CD4-positive, alpha-beta memory T cell (primary cell): ENCODE measurements around the gene LGALS9. TPM values are rescaled to one million over a fixed set of nuclear protein-coding genes. Genes with fewer than 3 reads are reported as not detected.

ENCODE experiments used
- CTCF ChIA-PET: fragments of 350-600 bp; sonication (Branson Sonifier 250); formaldehyde crosslinking; loops from one replicate; lab custom pipeline; 2021; ENCODE audit warnings: inconsistent platforms; ENCODE audit not compliant: partially characterized antibody; lab: Charles Lee
- POLR2A ChIA-PET: fragments of 350-600 bp; sonication (Branson Sonifier 250); formaldehyde crosslinking; loops from one replicate; lab custom pipeline; 2021; ENCODE audit not compliant: partially characterized antibody; lab: Charles Lee
- DNase-seq, 5 donors: peaks; one replicate each; pipeline versions ENCODE4 v3.0.0 to v3.0.0-alpha.2; 2020 to 2022; ENCODE audit warnings: mixed read lengths in 1 of 5
- H3K27ac ChIP-seq: one replicate; pipeline ENCODE4 v1.7.0; 2013; ENCODE audit warnings: low read depth, low read length
- H3K27me3 ChIP-seq: 2 replicates; pipeline ENCODE4 v1.7.0; 2013; ENCODE audit warnings: mild to moderate bottlenecking, low read length, moderate library complexity; ENCODE audit not compliant: insufficient read depth
- H3K36me3 ChIP-seq: 2 replicates; pipeline ENCODE4 v1.7.0; 2013; ENCODE audit warnings: mild to moderate bottlenecking, low read length, moderate library complexity; ENCODE audit not compliant: insufficient read depth
- H3K4me1 ChIP-seq: 2 replicates; pipeline ENCODE4 v1.7.0; 2013; ENCODE audit warnings: mild to moderate bottlenecking, low read length, moderate library complexity; ENCODE audit not compliant: insufficient read depth
- H3K4me3 ChIP-seq, 2 donors: one replicate each; pipeline ENCODE4 v1.7.0; 2013; ENCODE audit warnings: low read length in 2 of 2, mild to moderate bottlenecking in 1 of 2
- H3K9me3 ChIP-seq, 2 donors: one replicate each; pipeline ENCODE4 v1.7.0; 2013; ENCODE audit warnings: low read length in 2 of 2, control low read depth in 1 of 2; ENCODE audit not compliant: control insufficient read depth in 1 of 2
- H3K27ac Mint-ChIP-seq, 7 donors: one replicate each; pipeline ENCODE4 v1.8.0; 2020 to 2021; ENCODE audit warnings: mixed read lengths in 7 of 7, mild to moderate bottlenecking in 6 of 7, inconsistent platforms in 3 of 7, moderate library complexity in 3 of 7
- H3K27me3 Mint-ChIP-seq, 2 donors: one replicate each; pipeline ENCODE4 v1.8.0; 2020 to 2021; ENCODE audit warnings: mixed read lengths in 2 of 2
- H3K36me3 Mint-ChIP-seq, 2 donors: one replicate each; pipeline ENCODE4 v1.8.0; 2020 to 2021; ENCODE audit warnings: mixed read lengths in 2 of 2, inconsistent platforms in 1 of 2, mild to moderate bottlenecking in 1 of 2
- H3K4me1 Mint-ChIP-seq, 4 donors: one replicate each; pipeline ENCODE4 v1.8.0; 2020 to 2021; ENCODE audit warnings: mixed read lengths in 4 of 4, mild to moderate bottlenecking in 1 of 4
- H3K4me3 Mint-ChIP-seq, 8 donors: one replicate each; pipeline ENCODE4 v1.8.0; 2020 to 2021; ENCODE audit warnings: mixed read lengths in 8 of 8, mild to moderate bottlenecking in 7 of 8, moderate library complexity in 6 of 8, inconsistent platforms in 3 of 8
- H3K9me3 Mint-ChIP-seq, 8 donors: one replicate each; pipeline ENCODE4 v1.8.0; 2020 to 2021; ENCODE audit warnings: mixed read lengths in 8 of 8, mild to moderate bottlenecking in 5 of 8, inconsistent platforms in 3 of 8, moderate library complexity in 1 of 8
- intact Hi-C: fragments of 100-400 bp; cut with micrococcal nuclease; formaldehyde crosslinking; loops from one replicate; pipeline ENCODE4 v1.15.1; 2023
- polyA plus RNA-seq, 2 donors: library from polyadenylated mRNA; unstranded; fragments of 300-500 nt; fragmentation: Illumina TruSeq; gene quantifications; one replicate each; pipeline ENCODE4 v1.2.3, GENCODE V29; 2021
- total RNA-seq, 2 experiments: library from RNA; stranded (reverse); gene quantifications; one replicate each; pipeline ENCODE4 v1.2.3, GENCODE V29; 2021

The LGALS9 gene
- total and polyA plus RNA-seq, 4 experiments from 2014 or later = 19.9 to 33.2 (median 24.4) TPM

- no peaks in the 10 kb centered on the region for H3K36me3 ChIP-seq
- Mint-ChIP-seq H3K27ac (peak overlapping the region in 1 of 7 donors; percentile 24), H3K36me3 (no peaks in the 10 kb centered on the region), H3K27me3 (peaks cover 1% of the 10 kb centered on the region in 2 donors), H3K4me3 (no peak overlapping the region), H3K9me3 (no peaks in the 10 kb centered on the region), H3K4me1 (no peaks in the 10 kb centered on the region)
- no peaks in the 10 kb centered on the region for H3K9me3 ChIP-seq
- intact Hi-C loops = no loop called here
- ChIA-PET POLR2A (interaction anchor here (1.1 kb wide), 1 partner anchor 36 kb away, joined by 3 read pairs; the partner anchor contains the start of gene LGALS9), CTCF (interaction anchor here (4.5 kb wide), 1 partner anchor 14 kb away, joined by 48 read pairs; no protein-coding TSS in a partner anchor)
- no peak overlapping the region for H3K27ac ChIP-seq
- no peak overlapping the region for H3K4me3 ChIP-seq
- no peaks in the 10 kb centered on the region for H3K4me1 ChIP-seq
- H3K27me3 ChIP-seq = no peaks in the 10 kb centered on the region
- no peak for DNase-seq
Measured at GRCh38 chr17:27666831-27667560, 36.0 kb downstream of the LGALS9 start.

- no peaks in the 10 kb centered on the region for H3K36me3 Mint-ChIP-seq
- DNase-seq = no peak
- H3K27ac Mint-ChIP-seq = no peak overlapping the region
- H3K9me3 ChIP-seq = no peaks in the 10 kb centered on the region
- CTCF ChIA-PET = interaction anchor here (1.0 kb wide), 1 partner anchor 13 kb away, joined by 3 read pairs; no protein-coding TSS in a partner anchor
- no peaks in the 10 kb centered on the region for H3K4me1 ChIP-seq
- H3K4me3 Mint-ChIP-seq = no peak overlapping the region
- no peaks in the 10 kb centered on the region for H3K4me1 Mint-ChIP-seq
- no peaks in the 10 kb centered on the region for H3K36me3 ChIP-seq
- H3K9me3 Mint-ChIP-seq = no peaks in the 10 kb centered on the region
- no peaks in the 10 kb centered on the region for H3K27me3 ChIP-seq
- H3K4me3 ChIP-seq = no peak overlapping the region
- H3K27ac ChIP-seq = no peak overlapping the region
- peaks cover 1% of the 10 kb centered on the region in 2 donors for H3K27me3 Mint-ChIP-seq
- POLR2A ChIA-PET = no interaction called here
- intact Hi-C loops = no loop called here
Measured at GRCh38 chr17:27667656-27668487, 36.9 kb downstream of the LGALS9 start.

GRCh38 chr17:27668488-27668823 lies 37.5 kb downstream of the LGALS9 start:
- Mint-ChIP-seq H3K36me3 (no peaks in the 10 kb centered on the region), H3K4me1 (no peaks in the 10 kb centered on the region), H3K27ac (no peak overlapping the region), H3K4me3 (no peak overlapping the region), H3K9me3 (no peaks in the 10 kb centered on the region), H3K27me3 (peaks cover 1% of the 10 kb centered on the region in 2 donors)
- Histone ChIP-seq H3K9me3 (no peaks in the 10 kb centered on the region), H3K36me3 (no peaks in the 10 kb centered on the region), H3K27me3 (no peaks in the 10 kb centered on the region), H3K4me3 (no peak overlapping the region), H3K27ac (no peak overlapping the region), H3K4me1 (no peaks in the 10 kb centered on the region)
- intact Hi-C loops = no loop called here
- ChIA-PET CTCF (interaction anchor here (1.0 kb wide), 1 partner anchor 14 kb away, joined by 3 read pairs; no protein-coding TSS in a partner anchor), POLR2A (no interaction called here)
- no peak for DNase-seq

DNA sequence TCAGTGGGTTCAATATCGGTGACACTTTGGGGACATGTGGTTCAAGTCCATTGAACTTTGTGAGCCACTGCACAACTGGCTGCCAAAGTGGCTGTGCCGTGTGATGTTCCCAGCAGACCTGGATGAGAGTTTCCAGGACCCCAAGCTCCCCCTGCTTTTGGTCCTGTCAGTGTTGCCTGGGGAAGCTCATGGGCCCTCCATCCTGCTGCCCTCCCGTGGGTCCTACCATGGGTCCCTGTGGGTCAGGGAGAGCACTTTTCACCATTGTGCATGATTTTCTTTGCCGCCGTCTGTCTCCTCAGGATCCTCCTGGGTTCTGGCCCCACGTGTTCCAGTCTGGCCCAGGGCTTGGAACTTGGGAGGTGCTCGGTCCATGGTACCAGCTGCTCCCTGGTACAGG lies 38.1 kb downstream of the LGALS9 start:
- Histone ChIP-seq H3K4me1 (no peaks in the 10 kb centered on the region), H3K27ac (no peak overlapping the region), H3K4me3 (no peak overlapping the region), H3K27me3 (no peaks in the 10 kb centered on the region), H3K36me3 (no peaks in the 10 kb centered on the region), H3K9me3 (no peaks in the 10 kb centered on the region)
- H3K4me3 Mint-ChIP-seq = no peak overlapping the region
- H3K9me3 Mint-ChIP-seq = no peaks in the 10 kb centered on the region
- H3K27me3 Mint-ChIP-seq = peaks cover 1% of the 10 kb centered on the region in 2 donors
- no peak overlapping the region for H3K27ac Mint-ChIP-seq
- intact Hi-C loops = no loop called here
- no peak for DNase-seq
- H3K36me3 Mint-ChIP-seq = no peaks in the 10 kb centered on the region
- ChIA-PET POLR2A (no interaction called here), CTCF (interaction anchor here (1.0 kb wide), 1 partner anchor 14 kb away, joined by 3 read pairs; no protein-coding TSS in a partner anchor)
- no peaks in the 10 kb centered on the region for H3K4me1 Mint-ChIP-seq

- Histone ChIP-seq H3K4me3 (no peak overlapping the region), H3K9me3 (no peaks in the 10 kb centered on the region), H3K27ac (no peak overlapping the region), H3K4me1 (no peaks in the 10 kb centered on the region), H3K27me3 (no peaks in the 10 kb centered on the region), H3K36me3 (no peaks in the 10 kb centered on the region)
- H3K9me3 Mint-ChIP-seq = no peaks in the 10 kb centered on the region
- ChIA-PET CTCF (no interaction called here), POLR2A (no interaction called here)
- DNase-seq = no peak
- H3K27me3 Mint-ChIP-seq = peaks cover 1% of the 10 kb centered on the region in 2 donors
- intact Hi-C loops = no loop called here
- H3K4me1 Mint-ChIP-seq = no peaks in the 10 kb centered on the region
- H3K27ac Mint-ChIP-seq = no peak overlapping the region
- H3K36me3 Mint-ChIP-seq = no peaks in the 10 kb centered on the region
- no peak overlapping the region for H3K4me3 Mint-ChIP-seq
Measured at GRCh38 chr17:27669850-27670249, 38.9 kb downstream of the LGALS9 start.

GRCh38 chr17:27670791-27671590 lies 40.0 kb downstream of the LGALS9 start:
- Histone ChIP-seq H3K9me3 (no peaks in the 10 kb centered on the region), H3K4me1 (no peaks in the 10 kb centered on the region), H3K4me3 (no peak overlapping the region), H3K27ac (no peak overlapping the region), H3K27me3 (no peaks in the 10 kb centered on the region), H3K36me3 (no peaks in the 10 kb centered on the region)
- no peak overlapping the region for H3K4me3 Mint-ChIP-seq
- intact Hi-C loops = no loop called here
- H3K27ac Mint-ChIP-seq = peak overlapping the region in 1 of 7 donors; percentile 12
- peaks cover 1 to 3% of the 10 kb centered on the region in 2 donors for H3K27me3 Mint-ChIP-seq
- POLR2A ChIA-PET = no interaction called here
- no peaks in the 10 kb centered on the region for H3K4me1 Mint-ChIP-seq
- H3K9me3 Mint-ChIP-seq = no peaks in the 10 kb centered on the region
- H3K36me3 Mint-ChIP-seq = no peaks in the 10 kb centered on the region
- DNase-seq = no peak
- CTCF ChIA-PET = no interaction called here

- DNase-seq = no peak
- Histone ChIP-seq H3K27ac (no peak overlapping the region), H3K36me3 (no peaks in the 10 kb centered on the region), H3K9me3 (no peaks in the 10 kb centered on the region), H3K4me3 (no peak overlapping the region), H3K4me1 (no peaks in the 10 kb centered on the region), H3K27me3 (no peaks in the 10 kb centered on the region)
- H3K4me3 Mint-ChIP-seq = no peak overlapping the region
- intact Hi-C loops = no loop called here
- CTCF ChIA-PET = no interaction called here
- H3K36me3 Mint-ChIP-seq = no peaks in the 10 kb centered on the region
- POLR2A ChIA-PET = no interaction called here
- peak overlapping the region in 1 of 7 donors; percentile 12 for H3K27ac Mint-ChIP-seq
- no peaks in the 10 kb centered on the region for H3K9me3 Mint-ChIP-seq
- no peaks in the 10 kb centered on the region for H3K4me1 Mint-ChIP-seq
- peaks cover 1 to 3% of the 10 kb centered on the region in 2 donors for H3K27me3 Mint-ChIP-seq
Measured at GRCh38 chr17:27671591-27671910, 40.6 kb downstream of the LGALS9 start.
